Activated T-helper 17 cell treated with anti-CD3 and anti-CD28 coated beads, Interleukin-2, amount 50 U/mL, for 72 hours (primary cell): ENCODE data around the gene PTPRS. TPM values are rescaled to one million over a fixed set of nuclear protein-coding genes. Genes with fewer than 3 reads are reported as not detected.
"Not testable (repeated sequence)": the region's sequence is repeated elsewhere in the genome, so short reads cannot be mapped to it uniquely, and the experiment has no call there.

ENCODE experiments used
- ATAC-seq: fragments of 150-1000 bp; cut with Tn5 transposase; replicated peaks from 2 replicates; pipeline ENCODE4 v1.10.0; 2021; ENCODE audit warnings: mild to moderate bottlenecking, moderate library complexity
- H3K27ac Mint-ChIP-seq: one replicate; pipeline ENCODE4 v1.8.0; 2022; ENCODE audit warnings: mixed read lengths
- H3K27me3 Mint-ChIP-seq: one replicate; pipeline ENCODE4 v1.8.0; 2022; ENCODE audit warnings: mixed read lengths
- H3K36me3 Mint-ChIP-seq: one replicate; pipeline ENCODE4 v1.8.0; 2022; ENCODE audit warnings: low read depth, mild to moderate bottlenecking, mixed read lengths
- H3K4me1 Mint-ChIP-seq: one replicate; pipeline ENCODE4 v1.8.0; 2022; ENCODE audit warnings: mixed read lengths
- H3K4me3 Mint-ChIP-seq: one replicate; pipeline ENCODE4 v1.8.0; 2022; ENCODE audit warnings: mild to moderate bottlenecking, mixed read lengths
- H3K9me3 Mint-ChIP-seq: one replicate; pipeline ENCODE4 v1.8.0; 2022; ENCODE audit warnings: mixed read lengths
- total RNA-seq, 2 donors: library from RNA; stranded (reverse); gene quantifications; one replicate each; pipeline ENCODE4 v1.2.3, GENCODE V29; 2022

The PTPRS gene
- 1 to 10 TPM in 1 of 2 donors, under 1 TPM in 1; 0.04 to 3.2 TPM for total RNA-seq

GRCh38 chr19:5340637-5341447 is at the start of gene PTPRS:
TSS of gene PTPRS (minus strand) at chr19:5340812. CDS start at chr19:5286140, 54,672 bp downstream.
- H3K27ac Mint-ChIP-seq, result no peak within 1 kb of the TSS
- ATAC-seq, result peak; percentile 68
- H3K36me3 Mint-ChIP-seq, result peaks cover 13% of the 10 kb centered on the region
- H3K9me3 Mint-ChIP-seq, result peaks cover 3% of the 10 kb centered on the region
- H3K4me1 Mint-ChIP-seq, result peaks cover 5% of the 10 kb centered on the region
- peaks cover 37% of the 10 kb centered on the region for H3K27me3 Mint-ChIP-seq
- peak within 1 kb of the TSS; percentile 61 for H3K4me3 Mint-ChIP-seq

GRCh38 chr19:5389353-5389752 is 48.7 kb upstream of the PTPRS start:
- Mint-ChIP-seq H3K4me3 (no peak overlapping the region), H3K9me3 (peaks cover 3% of the 10 kb centered on the region), H3K4me1 (no peaks in the 10 kb centered on the region), H3K36me3 (no peaks in the 10 kb centered on the region), H3K27me3 (peaks cover 42% of the 10 kb centered on the region), H3K27ac (no peak overlapping the region)
- no peak for ATAC-seq

GRCh38 chr19:5387472-5387871 is 46.9 kb upstream of the PTPRS start:
- peaks cover 10% of the 10 kb centered on the region for H3K9me3 Mint-ChIP-seq
- H3K27ac Mint-ChIP-seq, result no peak overlapping the region
- no peak overlapping the region for H3K4me3 Mint-ChIP-seq
- no peak for ATAC-seq
- no peaks in the 10 kb centered on the region for H3K36me3 Mint-ChIP-seq
- no peaks in the 10 kb centered on the region for H3K4me1 Mint-ChIP-seq
- peaks cover 36% of the 10 kb centered on the region for H3K27me3 Mint-ChIP-seq

GRCh38 chr19:5386841-5387240 is 46.2 kb upstream of the PTPRS start:
- no peaks in the 10 kb centered on the region for H3K4me1 Mint-ChIP-seq
- ATAC-seq, result no peak
- H3K27ac Mint-ChIP-seq, result no peak overlapping the region
- H3K9me3 Mint-ChIP-seq, result peaks cover 11% of the 10 kb centered on the region
- H3K27me3 Mint-ChIP-seq, result peaks cover 37% of the 10 kb centered on the region
- H3K4me3 Mint-ChIP-seq, result no peak overlapping the region
- no peaks in the 10 kb centered on the region for H3K36me3 Mint-ChIP-seq

- not testable (repeated sequence) for ATAC-seq, H3K36me3 Mint-ChIP-seq, H3K27ac Mint-ChIP-seq, H3K4me1 Mint-ChIP-seq, H3K4me3 Mint-ChIP-seq
- Mint-ChIP-seq H3K27me3 (peaks cover 30% of the 10 kb centered on the region), H3K9me3 (peaks cover 13% of the 10 kb centered on the region)
Measured at GRCh38 chr19:5381197-5381596, 40.6 kb upstream of the PTPRS start.

GRCh38 chr19:5380215-5380919 is 39.8 kb upstream of the PTPRS start:
- H3K27me3 Mint-ChIP-seq, result peaks cover 30% of the 10 kb centered on the region
- H3K27ac Mint-ChIP-seq, result no peak overlapping the region
- peaks cover 13% of the 10 kb centered on the region for H3K9me3 Mint-ChIP-seq
- H3K4me1 Mint-ChIP-seq, result no peaks in the 10 kb centered on the region
- no peak overlapping the region for H3K4me3 Mint-ChIP-seq
- H3K36me3 Mint-ChIP-seq, result no peaks in the 10 kb centered on the region
- no peak for ATAC-seq

- no peaks in the 10 kb centered on the region for H3K36me3 Mint-ChIP-seq
- H3K27ac Mint-ChIP-seq, result no peak overlapping the region
- no peaks in the 10 kb centered on the region for H3K4me1 Mint-ChIP-seq
- peaks cover 3% of the 10 kb centered on the region for H3K9me3 Mint-ChIP-seq
- H3K27me3 Mint-ChIP-seq, result peaks cover 19% of the 10 kb centered on the region
- H3K4me3 Mint-ChIP-seq, result no peak overlapping the region
- ATAC-seq, result no peak
Measured at GRCh38 chr19:5376928-5377327, 36.3 kb upstream of the PTPRS start.

GRCh38 chr19:5372572-5373200 is 32.1 kb upstream of the PTPRS start:
- Mint-ChIP-seq H3K4me1 (no peaks in the 10 kb centered on the region), H3K27me3 (peaks cover 13% of the 10 kb centered on the region), H3K4me3 (no peak overlapping the region), H3K36me3 (no peaks in the 10 kb centered on the region), H3K9me3 (no peaks in the 10 kb centered on the region), H3K27ac (no peak overlapping the region)
- no peak for ATAC-seq

GRCh38 chr19:5369962-5370367 is 29.4 kb upstream of the PTPRS start:
- no peak overlapping the region for H3K4me3 Mint-ChIP-seq
- no peaks in the 10 kb centered on the region for H3K4me1 Mint-ChIP-seq
- H3K27ac Mint-ChIP-seq, result no peak overlapping the region
- ATAC-seq, result peak; percentile 66
- H3K36me3 Mint-ChIP-seq, result no peaks in the 10 kb centered on the region
- no peaks in the 10 kb centered on the region for H3K27me3 Mint-ChIP-seq
- H3K9me3 Mint-ChIP-seq, result no peaks in the 10 kb centered on the region

- H3K27me3 Mint-ChIP-seq, result no peaks in the 10 kb centered on the region
- no peaks in the 10 kb centered on the region for H3K4me1 Mint-ChIP-seq
- H3K4me3 Mint-ChIP-seq, result no peak overlapping the region
- no peak for ATAC-seq
- H3K36me3 Mint-ChIP-seq, result no peaks in the 10 kb centered on the region
- no peak overlapping the region for H3K27ac Mint-ChIP-seq
- no peaks in the 10 kb centered on the region for H3K9me3 Mint-ChIP-seq
Measured at GRCh38 chr19:5369304-5369703, 28.7 kb upstream of the PTPRS start.

- Mint-ChIP-seq H3K4me1 (no peaks in the 10 kb centered on the region), H3K27me3 (no peaks in the 10 kb centered on the region), H3K36me3 (no peaks in the 10 kb centered on the region), H3K27ac (no peak overlapping the region), H3K9me3 (no peaks in the 10 kb centered on the region), H3K4me3 (no peak overlapping the region)
- no peak for ATAC-seq
Measured at GRCh38 chr19:5367530-5368133, 27.0 kb upstream of the PTPRS start.

- Mint-ChIP-seq H3K4me1 (no peaks in the 10 kb centered on the region), H3K4me3 (no peak overlapping the region), H3K36me3 (no peaks in the 10 kb centered on the region), H3K9me3 (no peaks in the 10 kb centered on the region), H3K27me3 (peaks cover 4% of the 10 kb centered on the region), H3K27ac (no peak overlapping the region)
- no peak for ATAC-seq
Measured at GRCh38 chr19:5365905-5366304, 25.3 kb upstream of the PTPRS start.

GRCh38 chr19:5364674-5365073 is 24.1 kb upstream of the PTPRS start:
- no peak for ATAC-seq
- Mint-ChIP-seq H3K4me3 (no peak overlapping the region), H3K9me3 (no peaks in the 10 kb centered on the region), H3K36me3 (no peaks in the 10 kb centered on the region), H3K4me1 (no peaks in the 10 kb centered on the region), H3K27ac (no peak overlapping the region), H3K27me3 (peaks cover 14% of the 10 kb centered on the region)

GRCh38 chr19:5361839-5362238 is 21.2 kb upstream of the PTPRS start:
- not testable (repeated sequence) for H3K27ac Mint-ChIP-seq, H3K4me1 Mint-ChIP-seq, H3K9me3 Mint-ChIP-seq, H3K36me3 Mint-ChIP-seq, ATAC-seq, H3K4me3 Mint-ChIP-seq
- H3K27me3 Mint-ChIP-seq, result peaks cover 26% of the 10 kb centered on the region
